Effector CD8-positive, alpha-beta T cell (primary cell): Measurements from ENCODE around the gene HNMT.
"Not testable (repeated sequence)": the region's sequence is repeated elsewhere in the genome, so short reads cannot be mapped to it uniquely, and the experiment has no call there.

Experiments used
- DNase-seq: peaks from one replicate; lab custom pipeline; 2025; lab: John Stamatoyannopoulos, UW
- total RNA-seq, 4 experiments: gene quantifications; one replicate each; lab custom pipeline; 2026; lab: John Stamatoyannopoulos, UW

Gene HNMT
- total RNA-seq: 0 reads per million in 4 experiments

DNA sequence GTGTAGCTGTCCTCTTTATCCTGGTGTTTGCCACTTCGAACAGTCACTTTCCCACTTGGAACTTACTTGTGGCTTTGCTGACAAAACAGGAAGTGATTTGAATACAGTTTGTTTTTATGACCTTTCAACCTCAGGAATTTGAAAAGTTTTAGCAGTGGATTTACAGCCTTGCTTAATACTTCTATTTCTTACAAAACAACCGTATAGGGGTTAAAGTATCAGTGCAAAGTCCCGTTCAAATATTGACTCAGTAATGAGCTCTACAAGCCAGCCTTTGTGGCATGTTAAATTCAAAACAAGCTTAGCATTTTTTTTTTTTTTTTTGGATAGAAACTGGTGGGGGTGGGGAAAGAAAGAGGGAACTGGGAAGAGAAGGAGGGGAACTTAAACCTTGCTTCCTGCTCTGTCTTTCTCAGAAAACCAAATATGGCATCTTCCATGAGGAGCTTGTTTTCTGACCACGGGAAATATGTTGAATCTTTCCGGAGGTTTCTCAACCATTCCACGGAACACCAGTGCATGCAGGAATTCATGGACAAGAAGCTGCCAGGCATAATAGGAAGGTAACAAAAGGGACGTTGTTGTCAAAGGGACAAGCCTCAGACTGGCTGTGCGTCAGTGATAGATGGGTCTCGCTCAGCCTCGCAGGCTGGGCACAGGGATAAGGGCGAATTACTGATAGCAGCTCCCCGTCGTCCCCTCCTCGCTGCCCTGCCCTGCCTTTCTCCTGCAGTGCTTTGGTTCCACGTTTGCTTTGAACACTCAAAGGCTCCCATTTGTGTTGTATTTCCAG lies at the start of gene HNMT:
Gene HNMT (plus strand): TSS at position 408 of the 793 bp plus-strand sequence. CDS start 19 bp downstream, at position 427.
- no peak for DNase-seq

DNA sequence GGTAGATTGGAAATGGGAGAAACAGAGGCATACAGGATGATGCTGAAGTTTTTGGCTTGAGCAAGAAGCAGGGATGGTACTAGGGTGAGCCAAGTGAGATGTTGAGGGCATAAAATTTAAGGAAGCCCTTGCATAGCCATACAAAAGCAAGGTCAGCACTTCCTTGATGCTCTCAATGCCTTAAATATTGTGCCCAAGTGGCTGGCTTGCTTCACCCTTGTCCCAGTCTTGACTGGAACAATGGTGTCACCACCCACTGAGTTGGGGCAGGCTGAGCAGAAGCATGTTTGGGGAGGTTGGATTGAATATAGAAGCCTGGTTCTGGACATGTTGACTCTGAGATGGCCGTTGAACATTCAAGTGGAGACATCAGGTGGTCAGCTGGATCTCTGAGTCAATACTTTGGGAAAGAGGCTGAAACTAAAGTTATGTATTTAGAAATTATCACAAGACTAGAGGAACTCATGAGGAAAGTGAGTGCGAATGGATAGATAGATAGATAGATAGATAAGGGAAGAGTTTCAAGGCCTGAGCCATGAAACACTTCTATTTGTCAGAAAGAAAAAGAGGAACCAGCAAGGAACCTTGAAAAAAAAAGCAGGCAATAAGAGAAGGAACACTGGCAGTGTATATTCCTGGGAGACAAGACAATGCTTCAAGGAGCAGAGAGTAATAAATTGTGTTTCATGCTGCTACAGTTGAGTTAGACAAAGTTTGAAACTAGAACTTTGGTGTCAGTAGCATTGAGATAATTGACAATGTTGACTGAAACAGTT lies 43.0 kb upstream of the HNMT start:
- DNase-seq: no peak

DNA sequence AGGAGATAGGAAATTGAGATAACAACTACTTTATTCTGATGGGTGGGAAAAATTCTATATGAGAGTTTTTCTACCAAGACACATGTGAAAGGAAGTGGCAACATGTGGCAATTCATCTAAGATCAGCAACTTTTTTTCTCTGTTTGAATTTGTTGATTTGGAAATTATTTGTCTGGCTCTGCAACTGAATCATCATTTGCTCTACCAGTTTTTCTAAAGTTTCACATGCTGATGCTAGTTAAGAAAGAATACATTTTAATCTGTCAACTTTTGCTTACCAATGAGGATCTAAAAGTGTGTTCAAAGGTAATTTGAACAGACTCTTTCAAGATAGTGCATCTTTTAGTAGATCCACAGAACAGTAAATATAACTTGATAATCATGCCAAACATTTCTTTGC lies 42.1 kb upstream of the HNMT start:
- not testable (repeated sequence) for DNase-seq

DNA sequence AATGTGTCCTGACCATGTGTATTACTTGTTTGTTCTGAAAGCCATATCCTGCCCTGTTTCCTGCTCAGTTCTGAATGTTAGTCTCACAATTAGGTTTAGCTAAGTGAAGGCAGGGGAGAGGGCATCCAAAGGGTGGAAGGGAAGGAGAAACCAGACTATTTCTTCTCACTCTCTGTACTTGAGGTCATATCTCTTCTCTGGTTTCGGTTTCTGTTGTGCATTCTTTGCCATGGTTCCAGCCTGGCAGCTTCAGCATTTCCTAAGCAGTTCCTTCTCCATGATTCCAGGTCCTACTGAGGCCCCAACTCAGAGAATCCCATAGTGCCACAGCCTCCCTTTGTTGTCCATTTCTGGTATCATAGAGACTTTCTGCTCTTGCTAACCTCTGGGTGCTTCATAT lies 40.3 kb upstream of the HNMT start:
- no peak for DNase-seq

DNA sequence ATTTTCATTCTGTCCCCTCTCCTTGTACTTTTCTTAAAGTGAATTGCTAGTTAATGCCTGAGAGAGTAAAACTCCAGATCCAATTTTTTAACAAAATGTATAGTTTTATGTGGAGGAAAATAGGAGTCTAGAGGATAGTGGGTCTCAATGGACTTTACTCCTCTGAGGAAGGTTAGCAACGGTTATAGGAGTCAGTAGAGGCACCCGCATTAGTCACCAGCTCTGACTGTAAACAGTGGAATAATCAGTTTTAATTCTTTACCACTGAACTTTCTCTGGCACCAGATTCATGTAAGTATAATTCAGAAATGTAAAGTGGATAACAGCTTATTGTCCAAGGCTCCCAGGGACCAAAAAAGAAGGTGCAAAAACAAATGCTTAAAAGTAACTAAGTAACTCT lies 38.7 kb upstream of the HNMT start:
- no peak for DNase-seq

DNA sequence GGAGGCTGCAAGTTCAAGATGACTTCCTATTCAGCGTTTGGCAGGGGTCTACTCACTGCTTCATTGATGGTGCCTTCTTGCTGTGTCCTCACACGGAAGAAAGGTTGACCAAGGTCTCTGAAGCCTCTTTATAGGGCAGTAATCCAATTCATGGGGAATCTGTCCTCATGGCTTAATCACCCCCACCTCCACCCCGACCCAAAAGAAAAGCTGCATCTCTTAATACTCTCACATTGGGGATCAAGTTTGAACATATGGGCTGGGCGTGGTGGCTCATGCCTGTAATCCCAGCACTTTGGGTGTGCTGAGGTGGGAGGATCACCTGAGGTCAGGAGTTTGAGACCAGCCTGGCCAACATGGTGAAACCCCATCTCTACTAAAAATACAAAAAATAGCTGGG lies 36.4 kb upstream of the HNMT start:
- no peak for DNase-seq

DNA sequence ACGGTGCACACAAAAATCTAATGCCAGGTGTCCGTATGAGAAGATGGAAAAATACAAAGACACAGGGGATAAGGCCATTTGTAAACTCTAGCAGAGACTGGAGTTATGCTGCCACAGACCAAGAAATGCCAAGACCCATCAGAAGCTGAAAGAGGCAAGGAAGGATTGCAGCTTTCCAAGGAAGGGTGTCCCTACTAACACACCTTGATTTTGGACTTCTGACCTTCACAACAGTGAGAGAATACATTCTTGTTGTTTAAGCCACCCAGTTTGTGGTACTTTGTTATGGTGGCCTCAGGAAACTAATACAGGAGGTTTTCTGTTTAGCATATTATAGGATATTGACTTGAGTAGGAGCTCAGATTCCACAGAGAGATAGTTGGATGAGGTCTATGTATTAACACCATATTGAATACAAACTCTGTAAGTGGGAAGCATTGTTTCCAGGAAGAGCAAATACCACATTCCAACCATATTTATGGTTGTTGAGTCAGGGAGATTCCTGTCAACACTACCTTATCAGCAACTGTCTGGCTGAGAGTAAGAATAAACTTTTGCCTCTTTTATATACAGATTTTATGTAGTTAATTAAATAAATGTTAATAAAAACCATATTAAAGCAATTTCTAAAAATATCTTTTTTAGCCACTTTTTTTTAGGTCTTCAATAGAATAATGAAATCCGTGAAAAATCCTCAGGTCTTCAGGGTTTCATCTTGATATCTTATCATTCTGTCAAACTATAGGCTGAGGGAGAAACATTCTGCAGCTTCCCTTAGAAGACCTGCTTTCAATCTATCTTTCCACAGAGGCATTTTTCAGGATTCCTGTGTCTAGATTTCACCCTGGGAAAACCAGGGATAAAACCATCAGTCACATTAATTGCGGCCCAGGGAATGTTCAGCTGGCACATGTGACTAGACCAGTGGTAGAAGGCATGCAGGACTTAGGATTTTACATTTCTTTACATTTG lies 35.4 kb upstream of the HNMT start:
- DNase-seq: no peak

DNA sequence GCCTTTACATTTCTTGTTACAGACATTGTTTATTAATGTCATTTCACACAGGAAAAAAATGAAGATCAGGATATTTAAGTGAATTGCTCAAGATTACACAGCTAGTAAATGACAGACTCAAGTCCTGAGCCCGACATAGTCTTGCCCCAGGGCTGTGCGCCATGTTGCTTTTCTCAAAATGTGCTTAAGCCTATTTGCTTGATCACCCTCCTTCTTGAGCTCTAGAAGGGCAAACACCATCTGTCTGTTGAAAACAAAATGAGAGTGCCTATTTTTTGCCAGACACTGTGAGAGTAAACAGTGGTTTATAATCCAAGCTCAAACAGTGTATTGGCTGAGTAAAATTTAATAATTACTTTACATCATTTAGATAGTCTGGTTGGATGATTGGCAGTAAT lies 34.8 kb upstream of the HNMT start:
- DNase-seq: no peak

DNA sequence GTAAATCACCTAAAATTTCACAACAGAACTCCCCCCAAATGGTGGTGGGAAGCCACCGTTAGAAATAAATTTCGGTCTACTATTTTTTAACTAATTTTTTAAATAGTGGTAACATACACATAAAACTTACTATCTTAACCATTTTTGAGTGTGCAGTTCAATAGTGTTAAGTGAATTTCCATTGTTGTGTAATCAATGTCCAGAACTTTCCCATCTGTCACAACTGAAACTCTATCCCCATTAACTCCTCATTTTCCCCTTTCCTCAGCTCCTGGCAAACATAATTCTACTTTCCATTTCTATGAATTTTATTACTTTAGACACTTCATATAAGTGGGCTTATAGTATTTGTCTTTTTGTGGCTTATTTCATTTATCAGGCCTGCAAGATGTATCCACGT lies 34.1 kb upstream of the HNMT start:
- DNase-seq: no peak

DNA sequence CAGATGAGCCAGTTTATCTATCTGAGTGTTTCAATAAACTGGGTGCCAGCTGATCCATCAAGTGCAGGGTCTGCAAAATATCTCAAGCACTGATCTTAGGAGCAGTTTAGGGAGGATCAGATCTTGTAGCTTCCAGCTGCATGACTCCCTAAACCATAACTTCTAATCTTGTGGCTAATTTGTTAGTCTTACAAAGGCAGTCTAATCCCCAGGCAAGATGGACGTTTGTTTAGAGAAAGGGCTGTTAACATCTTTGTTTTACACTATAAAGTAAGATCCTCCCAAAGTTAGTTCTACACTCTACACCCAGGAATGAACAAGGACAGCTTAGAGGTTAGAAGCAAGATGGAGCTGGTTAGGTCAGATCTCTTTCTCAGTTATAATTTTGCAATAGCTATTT lies 28.7 kb upstream of the HNMT start:
- no peak for DNase-seq

DNA sequence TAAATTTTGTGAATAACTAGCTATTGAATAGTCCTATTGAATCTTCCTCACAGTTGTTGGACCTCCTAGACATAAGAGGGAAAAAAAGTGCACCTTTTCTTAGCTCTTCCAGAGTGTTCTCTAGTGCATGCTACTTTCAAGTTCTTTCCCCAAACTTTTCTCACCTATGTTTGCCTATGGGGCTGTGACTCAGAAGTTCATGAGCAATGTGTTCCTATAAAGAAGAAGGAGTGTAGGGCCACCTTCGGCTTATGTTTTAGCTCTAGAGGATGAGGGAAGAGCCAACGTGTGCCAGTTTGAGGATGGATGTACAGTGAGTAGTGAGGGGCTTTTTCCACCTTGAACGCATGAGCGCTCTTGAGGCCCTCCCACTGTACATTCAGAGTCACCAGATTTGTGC lies 27.0 kb upstream of the HNMT start:
- no peak for DNase-seq

DNA sequence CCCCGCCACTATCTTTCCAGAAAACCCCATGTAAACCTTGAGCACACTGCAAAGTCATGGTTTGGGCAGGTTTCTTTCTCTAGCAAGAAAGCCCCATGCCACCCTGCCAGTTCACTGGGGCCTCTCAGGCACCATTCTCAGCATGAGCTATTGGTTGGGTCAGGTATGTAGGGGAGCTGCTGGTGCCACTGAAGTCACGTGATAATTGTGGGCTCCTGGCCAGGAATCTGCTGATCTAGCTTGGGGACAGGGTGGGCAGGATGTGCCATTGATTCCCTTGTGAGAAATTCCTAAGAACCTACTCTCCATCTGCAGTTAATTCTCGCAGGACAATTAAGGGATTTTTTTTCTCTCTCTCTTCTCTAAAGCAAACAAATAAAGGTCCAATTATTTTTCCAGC lies 26.5 kb upstream of the HNMT start:
- DNase-seq: no peak

DNA sequence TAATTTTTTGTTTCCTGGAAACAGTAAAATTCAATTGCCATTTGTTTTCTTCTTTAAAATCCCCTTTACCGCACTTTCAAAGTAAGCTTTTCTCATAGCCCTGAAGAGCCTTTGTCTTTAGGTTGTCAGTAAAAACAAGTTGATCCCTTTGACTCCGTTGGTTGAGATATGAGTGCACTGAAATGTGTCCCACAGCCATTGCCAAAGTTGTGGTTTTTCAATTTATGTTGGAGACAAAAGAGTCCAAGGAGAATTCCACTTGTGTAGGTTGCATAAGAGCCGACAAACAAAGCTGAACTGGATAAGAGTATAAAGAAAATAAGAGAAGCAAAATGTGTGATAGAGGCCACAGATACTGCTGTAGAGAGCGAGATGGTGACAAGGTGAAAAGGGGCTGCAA lies 26.1 kb upstream of the HNMT start:
- DNase-seq: no peak

DNA sequence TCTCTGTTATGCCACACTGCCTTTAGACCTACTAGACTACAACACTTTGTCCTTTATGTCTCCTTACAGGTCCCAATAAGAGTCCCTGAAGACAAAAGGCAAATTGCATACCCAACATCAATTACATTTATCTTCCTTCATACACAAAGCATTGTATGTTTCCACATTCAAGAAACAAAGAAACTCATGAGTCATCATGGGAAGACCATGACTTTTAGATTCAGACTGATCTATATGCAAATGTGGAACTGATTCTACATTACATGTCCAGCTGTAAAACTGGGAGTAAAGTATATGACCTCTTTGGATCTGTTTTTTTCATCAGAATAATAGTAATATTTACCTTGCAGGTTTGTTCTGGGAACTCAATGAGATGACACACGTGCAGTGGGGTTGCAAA lies 25.2 kb upstream of the HNMT start:
- DNase-seq: no peak

DNA sequence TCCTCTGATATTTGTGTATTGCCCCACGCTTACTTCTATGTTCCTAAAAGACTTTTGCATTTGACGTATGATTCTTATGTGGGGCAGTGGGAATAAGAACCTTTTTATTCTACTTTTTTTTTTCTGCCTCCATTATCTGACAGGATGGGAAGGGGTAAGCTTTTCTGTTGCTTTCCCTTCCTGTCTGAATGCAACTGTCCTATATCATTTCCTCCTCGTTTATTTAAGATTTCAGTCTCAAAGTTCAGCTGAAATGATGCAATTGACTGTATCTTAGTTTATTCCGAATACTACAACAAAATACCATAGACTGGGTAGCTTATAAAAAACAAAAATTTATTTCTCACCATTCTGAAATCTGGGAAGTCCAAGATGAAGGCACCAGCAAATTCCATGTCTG lies 24.1 kb upstream of the HNMT start:
- DNase-seq: no peak

DNA sequence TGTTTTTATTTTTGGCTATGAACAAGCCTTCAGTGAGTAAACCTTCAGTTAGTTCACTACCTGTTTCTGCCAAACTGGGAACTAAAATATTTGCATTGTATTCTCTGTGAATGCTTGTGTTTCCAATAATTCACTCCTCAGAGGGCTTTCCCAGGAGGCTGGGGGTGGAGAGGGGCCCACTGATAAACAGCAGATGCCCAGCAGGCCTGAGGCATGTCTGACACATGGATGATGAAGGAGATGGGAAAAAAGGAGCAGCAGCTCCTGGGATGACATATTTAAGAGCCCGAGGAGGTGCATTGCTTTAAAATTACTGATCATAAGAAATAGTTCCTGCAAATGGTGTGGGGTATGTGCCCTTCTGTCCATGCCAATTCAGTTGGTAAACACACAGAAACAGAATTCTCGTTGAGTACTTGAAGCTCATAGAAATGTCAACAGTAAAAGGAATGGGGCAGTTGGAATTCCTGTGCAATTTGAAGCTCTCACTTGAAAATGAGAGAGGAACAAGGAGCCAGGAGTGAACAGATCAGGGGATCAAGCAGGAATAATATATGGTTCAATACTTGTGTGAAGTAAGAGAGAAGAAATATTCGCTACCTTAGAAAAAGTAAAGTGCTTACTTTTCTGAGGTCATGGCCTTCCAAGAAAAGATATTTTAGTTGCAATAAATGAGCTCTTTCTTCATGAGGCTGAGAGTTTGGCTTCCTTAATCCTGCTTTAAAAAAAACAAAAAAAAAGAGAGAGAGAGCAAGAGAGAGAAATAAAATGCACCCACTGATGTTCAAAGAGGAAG lies 22.0 kb upstream of the HNMT start:
- no peak for DNase-seq

DNA sequence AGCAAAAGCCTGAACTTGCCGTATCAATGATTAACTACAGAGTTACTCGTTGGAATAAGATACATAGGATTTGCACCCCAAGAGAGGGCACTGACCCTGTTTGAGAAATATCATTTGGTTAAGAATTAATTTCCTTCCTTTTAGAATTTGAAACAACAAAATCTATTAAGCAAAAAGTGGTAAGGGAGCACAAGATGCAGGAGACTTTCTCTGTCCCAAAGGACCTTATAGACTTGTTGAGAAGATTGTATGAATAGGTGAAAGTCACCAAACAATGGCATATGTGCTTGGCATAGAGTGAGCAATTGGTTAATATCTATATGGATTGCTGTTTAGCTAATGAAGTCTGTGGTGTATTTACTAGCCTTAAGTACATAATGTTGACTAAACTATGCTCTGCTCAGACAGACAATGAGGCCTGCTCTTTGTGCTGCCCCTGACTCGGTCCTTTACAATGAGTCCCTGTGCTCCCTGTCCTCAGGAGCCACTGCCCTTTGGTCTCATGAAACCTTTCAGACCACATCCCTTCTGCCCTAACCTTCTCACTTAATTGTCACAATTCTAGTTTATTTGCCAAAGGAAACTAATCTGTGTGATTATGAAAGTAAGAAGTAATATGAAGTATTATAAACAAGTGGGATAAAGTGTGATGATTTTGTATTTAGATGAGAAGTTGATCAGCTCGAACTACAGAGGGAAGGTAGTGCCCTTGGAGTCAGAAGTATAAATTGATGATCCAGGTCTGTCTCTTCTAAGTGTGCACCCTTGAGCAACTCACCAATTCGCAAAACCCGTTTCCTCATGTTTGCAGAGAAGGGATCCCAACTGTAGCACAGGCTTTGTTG lies 21.2 kb upstream of the HNMT start:
- DNase-seq: no peak

DNA sequence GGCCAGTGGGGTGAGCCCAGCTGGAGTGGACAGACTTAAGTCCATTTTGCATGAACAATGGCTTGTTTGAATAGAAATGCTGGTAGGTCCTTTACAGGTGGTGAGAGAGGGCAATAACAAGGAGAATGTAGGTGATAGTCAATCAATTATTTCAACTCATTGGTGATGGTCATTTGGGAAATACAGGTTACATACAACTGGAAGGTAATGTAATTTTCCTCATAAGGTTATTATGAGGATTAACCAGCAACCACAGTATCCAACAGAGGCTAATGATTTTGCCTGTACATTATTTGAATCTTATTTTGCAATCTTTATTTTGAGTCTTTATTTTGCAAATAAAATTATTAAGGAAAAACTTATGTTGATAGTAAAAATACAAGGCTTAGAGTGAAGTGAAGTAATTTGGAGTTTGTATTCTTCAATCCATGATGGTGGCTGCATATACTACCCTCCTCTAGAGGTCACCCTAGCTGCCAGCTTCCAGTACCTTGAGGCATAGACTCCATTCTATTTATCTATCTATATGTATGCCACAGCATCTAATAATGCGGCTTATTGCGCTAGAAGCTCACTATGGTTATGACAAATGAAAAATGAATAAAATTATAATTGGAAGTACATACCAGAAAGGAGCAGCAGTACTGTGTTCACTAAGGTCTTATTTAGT lies 20.5 kb upstream of the HNMT start:
- DNase-seq: no peak

DNA sequence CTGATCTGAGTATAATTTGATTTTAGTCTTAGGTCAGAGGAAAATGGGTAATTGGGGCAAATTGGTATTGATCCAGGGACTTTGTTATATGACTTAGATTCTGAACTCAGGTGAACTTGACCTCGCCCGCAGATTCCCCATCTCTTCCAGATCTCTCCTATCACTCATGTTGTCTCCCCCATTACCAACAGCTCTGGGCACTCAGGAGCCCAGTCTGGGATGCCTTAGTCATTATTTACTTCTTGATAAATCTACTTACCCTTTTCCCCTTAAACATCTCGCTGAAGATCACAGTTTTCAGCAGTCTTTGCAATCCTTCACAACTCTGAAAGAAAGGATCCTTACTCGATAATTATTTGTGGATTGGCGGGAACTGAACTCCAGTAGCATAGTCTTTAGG lies 19.6 kb upstream of the HNMT start:
- DNase-seq: no peak

DNA sequence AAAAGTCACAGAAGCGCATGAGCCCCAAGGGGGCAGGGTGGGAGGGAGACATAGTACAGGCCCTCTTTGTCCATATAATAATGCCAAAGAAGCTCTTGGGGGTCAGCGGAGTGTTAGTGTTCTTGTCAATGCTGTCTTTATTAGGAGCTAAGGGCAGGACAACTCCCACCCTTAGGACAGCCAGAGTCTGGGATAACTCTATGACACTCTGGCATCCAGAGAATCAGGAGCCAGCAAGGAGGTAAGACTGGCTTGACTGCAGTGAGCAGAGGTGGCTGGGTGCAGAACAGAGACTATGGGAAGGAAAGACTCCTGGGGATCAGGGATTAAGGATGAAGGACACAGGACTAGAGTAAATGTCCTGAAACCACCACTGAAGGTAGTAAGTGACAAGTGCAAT lies 19.0 kb upstream of the HNMT start:
- DNase-seq: no peak
